GM23338 (cell line): ENCODE results near the gene ARHGAP10. TPM values are rescaled to one million over a fixed set of nuclear protein-coding genes. Genes with fewer than 3 reads are reported as not detected.

ENCODE experiments used
- ATAC-seq: fragments of 200-7000 bp; cut with Tn5 transposase; 3 replicates; pipeline ENCODE4 v1.9.1; 2020
- DNase-seq: peaks from one replicate; pipeline ENCODE4 v3.0.0-alpha.2; 2015; ENCODE audit warnings: low spot score
- H2AFZ ChIP-seq: fragments of 200-600 bp; sonication (generic); 2 replicates; pipeline ENCODE4 v1.8.0; 2016; ENCODE audit warnings: antibody characterized with exemption, mild to moderate bottlenecking, moderate library complexity
- H3F3A ChIP-seq: fragments of 200-600 bp; sonication (generic); replicated peaks from 2 replicates; pipeline ENCODE4 v1.8.0; 2017; ENCODE audit warnings: antibody characterized with exemption, mixed run types, low read depth
- H3K27ac ChIP-seq: fragments of 200-600 bp; sonication (generic); 2 replicates; pipeline ENCODE4 v1.6.1; 2016; ENCODE audit warnings: low read depth
- H3K27me3 ChIP-seq: fragments of 200-600 bp; sonication (generic); 2 replicates; pipeline ENCODE4 v1.8.0; 2016; ENCODE audit warnings: mild to moderate bottlenecking, mixed run types, moderate library complexity; ENCODE audit not compliant: insufficient read depth
- H3K36me3 ChIP-seq: fragments of 200-600 bp; sonication (generic); 2 replicates; pipeline ENCODE4 v1.8.0; 2016; ENCODE audit warnings: mild to moderate bottlenecking; ENCODE audit not compliant: insufficient read depth
- H3K4me1 ChIP-seq: fragments of 200-600 bp; sonication (generic); 2 replicates; pipeline ENCODE4 v1.8.0; 2016; ENCODE audit warnings: mild to moderate bottlenecking, moderate library complexity; ENCODE audit not compliant: insufficient read depth
- H3K4me2 ChIP-seq: fragments of 200-600 bp; sonication (generic); 2 replicates; pipeline ENCODE4 v1.7.1; 2017; ENCODE audit warnings: mixed run types
- H3K4me3 ChIP-seq: fragments of 200-600 bp; sonication (generic); 2 replicates; pipeline ENCODE4 v1.6.1; 2016; ENCODE audit warnings: mixed run types
- H3K79me2 ChIP-seq: fragments of 200-600 bp; sonication (generic); replicated peaks from 2 replicates; pipeline ENCODE4 v1.8.0; 2017; ENCODE audit warnings: mild to moderate bottlenecking; ENCODE audit not compliant: insufficient read depth
- H3K9me2 ChIP-seq: fragments of 200-600 bp; sonication (generic); 2 replicates; pipeline ENCODE4 v1.8.0; 2017; ENCODE audit not compliant: insufficient read depth
- H4K20me1 ChIP-seq: fragments of 200-600 bp; sonication (generic); replicated peaks from 2 replicates; pipeline ENCODE4 v1.8.0; 2017; ENCODE audit warnings: mild to moderate bottlenecking; ENCODE audit not compliant: insufficient read depth
- H3K27ac Mint-ChIP-seq: 2 replicates; pipeline ENCODE4 v1.8.0; 2020; ENCODE audit warnings: inconsistent platforms, mild to moderate bottlenecking, moderate library complexity, mixed read lengths
- H3K27me3 Mint-ChIP-seq: 3 replicates; pipeline ENCODE4 v1.8.0; 2022; ENCODE audit warnings: low read depth, mild to moderate bottlenecking, moderate library complexity, mixed read lengths, inconsistent platforms; ENCODE audit not compliant: insufficient read depth, poor library complexity
- H3K36me3 Mint-ChIP-seq: 3 replicates; pipeline ENCODE4 v1.8.0; 2021; ENCODE audit warnings: low read depth, mild to moderate bottlenecking, inconsistent platforms, moderate library complexity, mixed read lengths
- H3K4me1 Mint-ChIP-seq: 3 replicates; pipeline ENCODE4 v1.8.0; 2020; ENCODE audit warnings: mild to moderate bottlenecking, inconsistent platforms, mixed read lengths
- H3K4me3 Mint-ChIP-seq: 3 replicates; pipeline ENCODE4 v1.8.0; 2021; ENCODE audit warnings: moderate library complexity, mild to moderate bottlenecking, inconsistent platforms, mixed read lengths
- H3K9me3 Mint-ChIP-seq: 3 replicates; pipeline ENCODE4 v1.8.0; 2020; ENCODE audit warnings: moderate library complexity, mild to moderate bottlenecking, inconsistent platforms, mixed read lengths
- CREB1 ChIP-seq: fragments of 250-450 bp; sonication (Bioruptor Pico); IDR thresholded peaks from 2 replicates; pipeline ENCODE4 v1.5.0; 2020; ENCODE audit warnings: low read depth, mild to moderate bottlenecking, moderate library complexity
- EZH2 ChIP-seq: fragments of 200-600 bp; sonication (generic); IDR thresholded peaks from one replicate; pipeline ENCODE4 v1.8.0; 2017; ENCODE audit warnings: antibody characterized with exemption, mild to moderate bottlenecking, low read depth; ENCODE audit not compliant: unreplicated experiment
- EZH2phosphoT487 ChIP-seq: fragments of 200-600 bp; sonication (generic); IDR thresholded peaks from one replicate; pipeline ENCODE4 v1.8.1; 2018; ENCODE audit warnings: antibody characterized with exemption; ENCODE audit not compliant: unreplicated experiment
- JUNB ChIP-seq: IDR thresholded peaks from one replicate; pipeline ENCODE4 v1.6.1; 2016; ENCODE audit warnings: antibody characterized with exemption; ENCODE audit not compliant: unreplicated experiment
- NANOG ChIP-seq: IDR thresholded peaks from 2 replicates; pipeline ENCODE4 v1.6.1; 2016; ENCODE audit warnings: antibody characterized with exemption, borderline replicate concordance
- POLR2AphosphoS5 ChIP-seq: IDR thresholded peaks from 2 replicates; pipeline ENCODE4 v1.6.1; 2016; ENCODE audit warnings: antibody characterized with exemption, low read depth
- STAT1 ChIP-seq: IDR thresholded peaks from one replicate; pipeline ENCODE4 v1.6.1; 2016; ENCODE audit warnings: antibody characterized with exemption; ENCODE audit not compliant: unreplicated experiment
- ZNF114 ChIP-seq: fragments of 250-450 bp; sonication (Bioruptor Pico); IDR thresholded peaks from 2 replicates; pipeline ENCODE4 v1.5.0; 2020; ENCODE audit warnings: mild to moderate bottlenecking, moderate library complexity
- ZNF331 ChIP-seq: fragments of 250-450 bp; sonication (Bioruptor Pico); IDR thresholded peaks from 2 replicates; pipeline ENCODE4 v1.5.0; 2020; ENCODE audit warnings: low read depth, mild to moderate bottlenecking, moderate library complexity
- polyA plus RNA-seq: library from polyadenylated mRNA; unstranded; fragments of >200 nt; fragmentation: Nextera tagmentation; extraction: Ambion mirVana; gene quantifications from 2 replicates; pipeline ENCODE4 v1.2.1, GENCODE V29; 2016
- total RNA-seq: library from RNA; depleted of rRNA; stranded (reverse); fragments of >200 nt; shearing (Covaris generic); gene quantifications from 2 replicates; pipeline ENCODE4 v1.2.3, GENCODE V29; 2014
- TF ChIP-seq, protein P1 (sequence below): IDR thresholded peaks from 2 replicates; pipeline ENCODE4 v1.6.1; 2016; ENCODE audit warnings: antibody characterized with exemption
- TF ChIP-seq, protein P2 (sequence below), 2 experiments: fragments of 200-600 bp in 1 of 2; sonication (generic) in 1 of 2; conservative IDR thresholded peaks; 2 replicates each; pipeline versions ENCODE4 v1.5.1 to v1.6.1; 2016 to 2017; ENCODE audit warnings: antibody characterized with exemption in 2 of 2, low read depth in 2 of 2, mild to moderate bottlenecking in 2 of 2, moderate library complexity in 1 of 2
- TF ChIP-seq, protein P3 (sequence below): fragments of 250-450 bp; sonication (Bioruptor Pico); IDR thresholded peaks from 2 replicates; pipeline ENCODE4 v1.5.0; 2020; ENCODE audit warnings: mild to moderate bottlenecking, moderate library complexity
- TF ChIP-seq, protein P4 (sequence below): IDR thresholded peaks from one replicate; pipeline ENCODE4 v1.6.1; 2018; ENCODE audit warnings: antibody characterized with exemption; ENCODE audit not compliant: unreplicated experiment

Gene ARHGAP10
- total and polyA plus RNA-seq, 2 experiments from 2014 or later, result 5.1 to 6.3 TPM

DNA sequence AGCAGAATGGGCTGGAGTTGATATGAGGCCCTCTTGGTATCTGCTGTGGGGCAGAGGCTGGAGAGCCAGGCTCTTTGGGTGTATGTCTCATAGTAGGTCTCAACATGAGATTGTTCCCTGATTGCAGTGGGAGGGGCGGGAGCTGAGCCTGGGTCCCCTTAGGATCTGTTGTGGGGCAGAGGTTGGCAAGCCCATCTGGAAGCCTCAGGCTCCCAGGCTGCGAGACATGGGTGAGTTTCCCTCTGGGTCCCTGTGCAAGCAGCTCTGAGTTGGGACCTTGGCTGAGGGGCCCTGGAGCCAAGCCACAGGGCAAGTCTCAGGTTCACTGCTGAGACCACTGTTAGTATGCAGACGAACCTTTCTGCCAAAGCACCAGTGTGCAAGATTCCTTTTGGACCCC lies 201.9 kb downstream of the ARHGAP10 start:
- H3K27me3 Mint-ChIP-seq, result no peaks in the 10 kb centered on the region
- no peak overlapping the region for H3K4me2 ChIP-seq
- DNase-seq (no peak), ATAC-seq (no peak)
- H3K4me1 Mint-ChIP-seq, result peaks cover 3% of the 10 kb centered on the region; the same call in 2 of the 3 replicates
- no peaks in the 10 kb centered on the region for H3K79me2 ChIP-seq
- no peaks in the 10 kb centered on the region for H3K4me1 ChIP-seq
- no peaks in the 10 kb centered on the region for H3K27me3 ChIP-seq
- H3K4me3 ChIP-seq, result no peak overlapping the region
- H3K9me2 ChIP-seq, result no peaks in the 10 kb centered on the region
- TF ChIP-seq, protein P1, sequence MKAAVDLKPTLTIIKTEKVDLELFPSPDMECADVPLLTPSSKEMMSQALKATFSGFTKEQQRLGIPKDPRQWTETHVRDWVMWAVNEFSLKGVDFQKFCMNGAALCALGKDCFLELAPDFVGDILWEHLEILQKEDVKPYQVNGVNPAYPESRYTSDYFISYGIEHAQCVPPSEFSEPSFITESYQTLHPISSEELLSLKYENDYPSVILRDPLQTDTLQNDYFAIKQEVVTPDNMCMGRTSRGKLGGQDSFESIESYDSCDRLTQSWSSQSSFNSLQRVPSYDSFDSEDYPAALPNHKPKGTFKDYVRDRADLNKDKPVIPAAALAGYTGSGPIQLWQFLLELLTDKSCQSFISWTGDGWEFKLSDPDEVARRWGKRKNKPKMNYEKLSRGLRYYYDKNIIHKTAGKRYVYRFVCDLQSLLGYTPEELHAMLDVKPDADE, result no peak
- TF ChIP-seq ZNF114, result no peak
- TF ChIP-seq NANOG, result no peak
- no peak for TF ChIP-seq CREB1 (CRISPR knock-in tag)
- TF ChIP-seq, protein P2, sequence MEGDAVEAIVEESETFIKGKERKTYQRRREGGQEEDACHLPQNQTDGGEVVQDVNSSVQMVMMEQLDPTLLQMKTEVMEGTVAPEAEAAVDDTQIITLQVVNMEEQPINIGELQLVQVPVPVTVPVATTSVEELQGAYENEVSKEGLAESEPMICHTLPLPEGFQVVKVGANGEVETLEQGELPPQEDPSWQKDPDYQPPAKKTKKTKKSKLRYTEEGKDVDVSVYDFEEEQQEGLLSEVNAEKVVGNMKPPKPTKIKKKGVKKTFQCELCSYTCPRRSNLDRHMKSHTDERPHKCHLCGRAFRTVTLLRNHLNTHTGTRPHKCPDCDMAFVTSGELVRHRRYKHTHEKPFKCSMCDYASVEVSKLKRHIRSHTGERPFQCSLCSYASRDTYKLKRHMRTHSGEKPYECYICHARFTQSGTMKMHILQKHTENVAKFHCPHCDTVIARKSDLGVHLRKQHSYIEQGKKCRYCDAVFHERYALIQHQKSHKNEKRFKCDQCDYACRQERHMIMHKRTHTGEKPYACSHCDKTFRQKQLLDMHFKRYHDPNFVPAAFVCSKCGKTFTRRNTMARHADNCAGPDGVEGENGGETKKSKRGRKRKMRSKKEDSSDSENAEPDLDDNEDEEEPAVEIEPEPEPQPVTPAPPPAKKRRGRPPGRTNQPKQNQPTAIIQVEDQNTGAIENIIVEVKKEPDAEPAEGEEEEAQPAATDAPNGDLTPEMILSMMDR (conservative IDR thresholded peaks at IDR 0.05; ENCODE audit: low read depth in 2 of 2), result no peak
- no peak for TF ChIP-seq JUNB
- TF ChIP-seq, protein P3, sequence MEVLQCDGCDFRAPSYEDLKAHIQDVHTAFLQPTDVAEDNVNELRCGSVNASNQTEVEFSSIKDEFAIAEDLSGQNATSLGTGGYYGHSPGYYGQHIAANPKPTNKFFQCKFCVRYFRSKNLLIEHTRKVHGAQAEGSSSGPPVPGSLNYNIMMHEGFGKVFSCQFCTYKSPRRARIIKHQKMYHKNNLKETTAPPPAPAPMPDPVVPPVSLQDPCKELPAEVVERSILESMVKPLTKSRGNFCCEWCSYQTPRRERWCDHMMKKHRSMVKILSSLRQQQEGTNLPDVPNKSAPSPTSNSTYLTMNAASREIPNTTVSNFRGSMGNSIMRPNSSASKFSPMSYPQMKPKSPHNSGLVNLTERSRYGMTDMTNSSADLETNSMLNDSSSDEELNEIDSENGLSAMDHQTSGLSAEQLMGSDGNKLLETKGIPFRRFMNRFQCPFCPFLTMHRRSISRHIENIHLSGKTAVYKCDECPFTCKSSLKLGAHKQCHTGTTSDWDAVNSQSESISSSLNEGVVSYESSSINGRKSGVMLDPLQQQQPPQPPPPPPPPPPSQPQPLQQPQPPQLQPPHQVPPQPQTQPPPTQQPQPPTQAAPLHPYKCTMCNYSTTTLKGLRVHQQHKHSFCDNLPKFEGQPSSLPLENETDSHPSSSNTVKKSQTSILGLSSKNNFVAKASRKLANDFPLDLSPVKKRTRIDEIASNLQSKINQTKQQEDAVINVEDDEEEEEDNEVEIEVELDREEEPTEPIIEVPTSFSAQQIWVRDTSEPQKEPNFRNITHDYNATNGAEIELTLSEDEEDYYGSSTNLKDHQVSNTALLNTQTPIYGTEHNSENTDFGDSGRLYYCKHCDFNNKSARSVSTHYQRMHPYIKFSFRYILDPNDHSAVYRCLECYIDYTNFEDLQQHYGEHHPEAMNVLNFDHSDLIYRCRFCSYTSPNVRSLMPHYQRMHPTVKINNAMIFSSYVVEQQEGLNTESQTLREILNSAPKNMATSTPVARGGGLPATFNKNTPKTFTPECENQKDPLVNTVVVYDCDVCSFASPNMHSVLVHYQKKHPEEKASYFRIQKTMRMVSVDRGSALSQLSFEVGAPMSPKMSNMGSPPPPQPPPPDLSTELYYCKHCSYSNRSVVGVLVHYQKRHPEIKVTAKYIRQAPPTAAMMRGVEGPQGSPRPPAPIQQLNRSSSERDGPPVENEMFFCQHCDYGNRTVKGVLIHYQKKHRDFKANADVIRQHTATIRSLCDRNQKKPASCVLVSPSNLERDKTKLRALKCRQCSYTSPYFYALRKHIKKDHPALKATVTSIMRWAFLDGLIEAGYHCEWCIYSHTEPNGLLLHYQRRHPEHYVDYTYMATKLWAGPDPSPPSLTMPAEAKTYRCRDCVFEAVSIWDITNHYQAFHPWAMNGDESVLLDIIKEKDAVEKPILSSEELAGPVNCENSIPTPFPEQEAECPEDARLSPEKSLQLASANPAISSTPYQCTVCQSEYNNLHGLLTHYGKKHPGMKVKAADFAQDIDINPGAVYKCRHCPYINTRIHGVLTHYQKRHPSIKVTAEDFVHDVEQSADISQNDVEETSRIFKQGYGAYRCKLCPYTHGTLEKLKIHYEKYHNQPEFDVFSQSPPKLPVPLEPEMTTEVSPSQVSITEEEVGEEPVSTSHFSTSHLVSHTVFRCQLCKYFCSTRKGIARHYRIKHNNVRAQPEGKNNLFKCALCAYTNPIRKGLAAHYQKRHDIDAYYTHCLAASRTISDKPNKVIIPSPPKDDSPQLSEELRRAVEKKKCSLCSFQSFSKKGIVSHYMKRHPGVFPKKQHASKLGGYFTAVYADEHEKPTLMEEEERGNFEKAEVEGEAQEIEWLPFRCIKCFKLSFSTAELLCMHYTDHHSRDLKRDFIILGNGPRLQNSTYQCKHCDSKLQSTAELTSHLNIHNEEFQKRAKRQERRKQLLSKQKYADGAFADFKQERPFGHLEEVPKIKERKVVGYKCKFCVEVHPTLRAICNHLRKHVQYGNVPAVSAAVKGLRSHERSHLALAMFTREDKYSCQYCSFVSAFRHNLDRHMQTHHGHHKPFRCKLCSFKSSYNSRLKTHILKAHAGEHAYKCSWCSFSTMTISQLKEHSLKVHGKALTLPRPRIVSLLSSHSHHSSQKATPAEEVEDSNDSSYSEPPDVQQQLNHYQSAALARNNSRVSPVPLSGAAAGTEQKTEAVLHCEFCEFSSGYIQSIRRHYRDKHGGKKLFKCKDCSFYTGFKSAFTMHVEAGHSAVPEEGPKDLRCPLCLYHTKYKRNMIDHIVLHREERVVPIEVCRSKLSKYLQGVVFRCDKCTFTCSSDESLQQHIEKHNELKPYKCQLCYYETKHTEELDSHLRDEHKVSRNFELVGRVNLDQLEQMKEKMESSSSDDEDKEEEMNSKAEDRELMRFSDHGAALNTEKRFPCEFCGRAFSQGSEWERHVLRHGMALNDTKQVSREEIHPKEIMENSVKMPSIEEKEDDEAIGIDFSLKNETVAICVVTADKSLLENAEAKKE (CRISPR knock-in tag), result no peak
- no peak for TF ChIP-seq ZNF331 (CRISPR knock-in tag)
- TF ChIP-seq EZH2, result no peak
- TF ChIP-seq, protein P4, sequence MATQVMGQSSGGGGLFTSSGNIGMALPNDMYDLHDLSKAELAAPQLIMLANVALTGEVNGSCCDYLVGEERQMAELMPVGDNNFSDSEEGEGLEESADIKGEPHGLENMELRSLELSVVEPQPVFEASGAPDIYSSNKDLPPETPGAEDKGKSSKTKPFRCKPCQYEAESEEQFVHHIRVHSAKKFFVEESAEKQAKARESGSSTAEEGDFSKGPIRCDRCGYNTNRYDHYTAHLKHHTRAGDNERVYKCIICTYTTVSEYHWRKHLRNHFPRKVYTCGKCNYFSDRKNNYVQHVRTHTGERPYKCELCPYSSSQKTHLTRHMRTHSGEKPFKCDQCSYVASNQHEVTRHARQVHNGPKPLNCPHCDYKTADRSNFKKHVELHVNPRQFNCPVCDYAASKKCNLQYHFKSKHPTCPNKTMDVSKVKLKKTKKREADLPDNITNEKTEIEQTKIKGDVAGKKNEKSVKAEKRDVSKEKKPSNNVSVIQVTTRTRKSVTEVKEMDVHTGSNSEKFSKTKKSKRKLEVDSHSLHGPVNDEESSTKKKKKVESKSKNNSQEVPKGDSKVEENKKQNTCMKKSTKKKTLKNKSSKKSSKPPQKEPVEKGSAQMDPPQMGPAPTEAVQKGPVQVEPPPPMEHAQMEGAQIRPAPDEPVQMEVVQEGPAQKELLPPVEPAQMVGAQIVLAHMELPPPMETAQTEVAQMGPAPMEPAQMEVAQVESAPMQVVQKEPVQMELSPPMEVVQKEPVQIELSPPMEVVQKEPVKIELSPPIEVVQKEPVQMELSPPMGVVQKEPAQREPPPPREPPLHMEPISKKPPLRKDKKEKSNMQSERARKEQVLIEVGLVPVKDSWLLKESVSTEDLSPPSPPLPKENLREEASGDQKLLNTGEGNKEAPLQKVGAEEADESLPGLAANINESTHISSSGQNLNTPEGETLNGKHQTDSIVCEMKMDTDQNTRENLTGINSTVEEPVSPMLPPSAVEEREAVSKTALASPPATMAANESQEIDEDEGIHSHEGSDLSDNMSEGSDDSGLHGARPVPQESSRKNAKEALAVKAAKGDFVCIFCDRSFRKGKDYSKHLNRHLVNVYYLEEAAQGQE, result no peak
- no peak for TF ChIP-seq EZH2phosphoT487
- no peak for TF ChIP-seq STAT1
- TF ChIP-seq POLR2AphosphoS5, result no peak
- no peak overlapping the region for H2AFZ ChIP-seq
- H3K9me3 Mint-ChIP-seq, result no peaks in the 10 kb centered on the region
- H3K27ac ChIP-seq, result no peak overlapping the region
- H4K20me1 ChIP-seq, result no peaks in the 10 kb centered on the region
- no peak overlapping the region for H3K27ac Mint-ChIP-seq
- H3F3A ChIP-seq, result no peaks in the 10 kb centered on the region
- H3K36me3 ChIP-seq, result no peaks in the 10 kb centered on the region
- no peak overlapping the region for H3K4me3 Mint-ChIP-seq
- peaks cover 4% of the 10 kb centered on the region; the same call in 2 of the 3 replicates for H3K36me3 Mint-ChIP-seq
